ENCODE data around the gene SERHL2. TPM values are rescaled to one million over a fixed set of nuclear protein-coding genes. Genes with fewer than 3 reads are reported as not detected.

SERHL2 gene
- total RNA-seq, 2 experiments from 2014 or later: 0.83 to 0.97 TPM

DNA sequence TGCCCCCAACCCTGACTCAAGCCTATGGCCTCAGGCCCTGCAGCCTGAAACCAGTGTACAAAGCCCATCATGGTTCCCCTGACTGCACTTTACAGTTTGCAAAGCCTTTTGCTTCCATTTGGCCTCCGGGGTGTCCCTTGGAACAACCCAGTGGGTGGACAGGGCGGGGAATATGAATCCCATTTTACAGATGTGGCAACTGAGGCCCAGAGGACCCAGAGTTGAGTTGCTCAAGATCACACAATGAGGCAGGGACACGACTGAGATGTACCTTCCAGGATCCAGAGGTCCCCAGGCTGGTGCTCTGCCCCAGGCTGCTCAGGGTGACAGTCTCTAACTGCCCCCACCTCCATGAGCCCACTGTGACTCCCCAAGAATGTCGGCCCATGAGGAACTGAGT lies 66.3 kb downstream of the SERHL2 start:
- POLR2A ChIA-PET: no interaction called here
- CTCF ChIA-PET: interaction anchor here (0.5 kb wide), 1 partner anchor 70 kb away, joined by 3 read pairs; no protein-coding TSS in a partner anchor
- H3K27me3 Mint-ChIP-seq: no peaks in the 10 kb centered on the region
- H3K36me3 Mint-ChIP-seq (ENCODE audit: low read depth): peaks cover 3% of the 10 kb centered on the region
- no peak overlapping the region for H3K4me3 Mint-ChIP-seq
- H3K4me1 Mint-ChIP-seq: peaks cover 21% of the 10 kb centered on the region
- no peak overlapping the region for H3K27ac Mint-ChIP-seq
- no peak for DNase-seq
- no peaks in the 10 kb centered on the region for H3K9me3 Mint-ChIP-seq

DNA sequence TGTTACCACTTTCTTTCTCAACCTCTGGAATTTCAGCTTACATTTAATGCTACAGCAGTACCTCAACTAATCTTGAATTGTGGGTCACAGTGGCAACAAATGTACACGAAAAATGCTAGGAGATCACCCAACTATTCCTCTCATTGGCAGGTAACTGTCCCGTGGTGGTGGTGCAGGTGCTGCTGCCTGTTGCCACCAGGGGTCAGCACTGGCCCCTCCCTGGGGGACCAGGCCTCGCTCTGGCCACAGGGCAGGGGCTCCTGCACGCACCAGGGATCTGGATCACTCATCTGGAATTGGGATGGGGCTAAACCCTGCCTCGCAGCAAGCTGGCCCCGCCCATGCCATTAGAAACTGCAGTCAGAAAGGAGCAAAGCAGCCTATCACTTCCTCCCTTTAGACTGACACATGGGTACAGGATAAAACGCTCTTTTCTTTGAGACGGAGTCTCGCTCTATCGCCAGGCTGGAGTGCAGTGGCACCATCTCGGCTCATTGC lies 67.8 kb downstream of the SERHL2 start:
- CTCF ChIA-PET: interaction anchor here (1.3 to 2.1 kb wide), 2 partner anchors 10 to 24 kb away, joined by 5 to 7 read pairs; no protein-coding TSS in a partner anchor
- Mint-ChIP-seq H3K4me1 (peaks cover 11% of the 10 kb centered on the region), H3K27me3 (no peaks in the 10 kb centered on the region), H3K9me3 (no peaks in the 10 kb centered on the region), H3K36me3 (ENCODE audit: low read depth) (peaks cover 3% of the 10 kb centered on the region), H3K27ac (peak overlapping the region; percentile 33), H3K4me3 (no peak overlapping the region)
- peak; percentile 63 for DNase-seq
- POLR2A ChIA-PET: no interaction called here

DNA sequence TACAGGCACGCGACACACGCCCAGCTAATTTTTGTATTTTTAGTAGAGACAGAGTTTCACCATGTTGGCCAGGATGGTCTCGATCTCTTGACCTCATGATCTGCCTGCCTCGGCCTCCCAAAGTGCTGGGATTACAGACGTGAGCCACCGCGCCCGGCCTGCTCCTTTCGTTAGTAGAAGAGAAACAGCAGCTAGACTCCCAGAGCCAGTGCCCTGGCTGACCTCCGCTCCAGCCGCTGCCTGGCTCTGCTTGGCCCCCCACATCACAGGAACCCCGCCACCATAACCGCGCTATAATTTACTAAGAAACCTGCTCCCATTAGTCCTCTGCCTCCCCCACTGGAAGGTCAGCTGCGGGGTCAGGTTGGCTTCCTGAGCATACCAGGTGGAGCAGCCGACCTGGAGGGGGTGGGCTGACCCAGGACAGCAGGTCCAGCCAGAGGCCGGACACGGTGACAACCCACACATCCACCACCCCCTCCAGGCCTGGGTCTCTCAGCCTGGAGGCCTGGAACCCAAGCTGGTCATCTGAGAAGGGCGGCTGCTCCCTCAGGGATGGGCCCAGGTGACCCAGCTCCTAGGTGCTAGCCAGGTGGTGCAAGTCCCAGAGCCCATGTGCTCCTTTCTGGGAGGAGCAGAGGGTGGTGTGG lies 68.4 kb downstream of the SERHL2 start:
- Mint-ChIP-seq H3K4me3 (no peak overlapping the region), H3K27ac (no peak overlapping the region), H3K4me1 (peaks cover 11% of the 10 kb centered on the region), H3K9me3 (no peaks in the 10 kb centered on the region), H3K36me3 (ENCODE audit: low read depth) (peaks cover 3% of the 10 kb centered on the region), H3K27me3 (no peaks in the 10 kb centered on the region)
- ChIA-PET CTCF (interaction anchor here (0.6 to 2.1 kb wide), 3 partner anchors 10 to 59 kb away, joined by 3 to 7 read pairs (median 5); no protein-coding TSS in a partner anchor), POLR2A (no interaction called here)
- DNase-seq: no peak

DNA sequence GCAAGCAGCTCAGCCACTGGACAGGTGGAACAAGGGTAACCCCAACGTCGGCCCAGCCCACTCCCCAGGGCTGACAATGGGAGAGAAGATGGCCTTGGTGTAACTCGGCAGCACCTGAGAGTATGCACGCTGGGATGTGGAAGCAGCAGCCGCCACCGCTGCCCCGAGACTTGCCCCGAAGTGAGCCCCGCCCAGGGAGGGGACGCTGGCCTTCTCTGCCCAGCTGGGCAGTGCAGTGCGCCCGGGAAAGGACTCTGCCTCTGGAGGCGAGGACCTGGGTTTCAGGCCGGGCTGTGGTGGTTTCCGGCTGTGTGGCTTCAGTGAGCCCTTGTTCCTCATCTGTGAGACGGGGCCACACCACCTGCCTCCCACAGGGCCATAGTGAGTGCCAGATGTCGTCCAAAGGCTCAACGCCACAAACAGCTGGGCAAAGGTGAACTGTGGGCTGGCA lies 69.6 kb downstream of the SERHL2 start:
- ChIA-PET CTCF (interaction anchor here (0.8 to 2.1 kb wide), 2 partner anchors 9 to 15 kb away, joined by 3 to 7 read pairs; no protein-coding TSS in a partner anchor), POLR2A (interaction anchor here (1.1 kb wide), 1 partner anchor 9 kb away, joined by 4 read pairs; the partner anchor contains the start of gene POLDIP3)
- Mint-ChIP-seq H3K27me3 (no peaks in the 10 kb centered on the region), H3K27ac (no peak overlapping the region), H3K4me3 (no peak overlapping the region), H3K36me3 (ENCODE audit: low read depth) (peaks cover 5% of the 10 kb centered on the region), H3K9me3 (no peaks in the 10 kb centered on the region), H3K4me1 (peaks cover 6% of the 10 kb centered on the region)
- DNase-seq: no peak

Other genes starting within 250 kb of the SERHL2 start
- gene NFAM1, start 121.6 kb upstream of the SERHL2 start, total RNA-seq: under 1 TPM; 0.02 to 0.04 TPM
- 10 to 100 TPM; 53.1 to 57.5 TPM for gene RRP7A, start 34.2 kb upstream of the SERHL2 start, total RNA-seq
- gene POLDIP3, start 60.9 kb downstream of the SERHL2 start, total RNA-seq: 10 to 100 TPM; 83.4 to 97.7 TPM
- under 1 TPM; 0.45 to 0.71 TPM for gene ATP5MGL, start 86.6 kb downstream of the SERHL2 start, total RNA-seq
- 10 to 100 TPM; 84.3 to 91.9 TPM for gene CYB5R3, start 95.4 kb downstream of the SERHL2 start, total RNA-seq
- gene A4GALT, start 166.9 kb downstream of the SERHL2 start, total RNA-seq: under 1 TPM; 0.29 to 0.35 TPM

Measured in activated CD4-positive, alpha-beta T cell treated with anti-CD3 and anti-CD28 coated beads, Interleukin-2, amount 10 ng/mL, durations not matched to agents 7 days and 5 days (primary cell).